ENCODE measurements around the gene KIF21A.

KIF21A gene

DNA sequence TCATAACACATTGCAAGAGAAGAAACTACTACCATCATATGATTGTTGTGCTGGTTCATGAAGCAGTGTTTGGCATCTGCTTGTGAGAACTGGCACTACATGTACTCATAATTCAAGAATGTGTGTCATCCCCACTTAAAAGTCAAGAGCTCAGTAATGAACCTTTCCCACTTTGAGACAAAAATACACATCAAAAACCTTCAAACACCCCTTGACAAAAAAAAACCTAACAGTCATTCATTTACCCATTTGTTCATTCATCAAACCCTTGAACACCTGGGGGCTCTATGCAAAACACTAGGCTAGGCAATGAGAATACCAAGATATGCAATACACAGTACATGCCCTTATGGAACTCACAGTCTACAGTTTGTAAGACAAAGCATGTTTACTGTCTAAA is 40.0 kb downstream of the KIF21A start:
- Histone ChIP-seq H3K27me3 (ENCODE audit: insufficient read depth, low read length, poor library complexity) (no peaks in the 10 kb centered on the region), H3K23ac (ENCODE audit: low read length) (no peak overlapping the region), H3K9ac (ENCODE audit: low read length) (no peak overlapping the region), H2BK5ac (ENCODE audit: low read length) (no peak overlapping the region), H3K4me2 (ENCODE audit: low read length) (no peak overlapping the region), H4K5ac (ENCODE audit: low read length) (no peak overlapping the region), H3K4me1 (ENCODE audit: control insufficient read depth, low read depth, low read length) (no peaks in the 10 kb centered on the region), H3K56ac (ENCODE audit: low read length) (no peak overlapping the region), H4K8ac (ENCODE audit: low read depth, low read length) (no peak overlapping the region), H3K18ac (ENCODE audit: low read length) (no peak overlapping the region), H3K4me3 (ENCODE audit: low read length) (no peak overlapping the region), H2BK15ac (replicated peaks; ENCODE audit: low read depth) (no peak overlapping the region), H2BK120ac (ENCODE audit: low read depth, low read length) (no peak overlapping the region), H3K36me3 (ENCODE audit: control insufficient read depth, insufficient read depth, low read length) (no peaks in the 10 kb centered on the region), H3K79me1 (ENCODE audit: low read length) (peaks cover 1% of the 10 kb centered on the region), H2AK5ac (ENCODE audit: low read length) (no peak overlapping the region), H3K4ac (ENCODE audit: low read depth, low read length) (no peak overlapping the region), H3K79me2 (ENCODE audit: control insufficient read depth, insufficient read depth, low read length) (no peaks in the 10 kb centered on the region), H3K27ac (ENCODE audit: low read depth, low read length) (no peak overlapping the region)
- DNase-seq = no peak

DNA sequence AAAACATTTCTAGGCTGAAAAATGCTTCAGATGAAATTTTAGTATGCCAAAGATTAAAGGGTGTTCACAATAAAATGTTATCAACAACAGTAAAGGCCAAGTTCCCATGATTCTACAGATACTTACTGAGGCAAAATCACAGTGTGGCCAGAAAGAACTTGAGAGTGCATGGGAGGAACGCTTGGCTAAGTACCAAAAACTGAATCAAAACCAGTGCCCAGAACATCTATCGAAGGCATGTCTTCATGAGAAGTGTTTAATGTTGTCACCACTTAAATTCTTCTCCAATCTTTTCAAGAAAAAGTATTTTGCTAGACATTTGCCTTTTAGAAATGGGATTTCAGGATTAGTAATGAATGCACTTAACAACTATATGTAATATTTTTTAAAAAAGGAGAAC is 41.5 kb downstream of the KIF21A start:
- Histone ChIP-seq H2BK5ac (ENCODE audit: low read length) (no peak overlapping the region), H3K18ac (ENCODE audit: low read length) (no peak overlapping the region), H3K9ac (ENCODE audit: low read length) (no peak overlapping the region), H2BK15ac (replicated peaks; ENCODE audit: low read depth) (no peak overlapping the region), H3K4me1 (ENCODE audit: control insufficient read depth, low read depth, low read length) (no peaks in the 10 kb centered on the region), H3K4ac (ENCODE audit: low read depth, low read length) (no peak overlapping the region), H3K79me2 (ENCODE audit: control insufficient read depth, insufficient read depth, low read length) (no peaks in the 10 kb centered on the region), H3K23ac (ENCODE audit: low read length) (no peak overlapping the region), H2BK120ac (ENCODE audit: low read depth, low read length) (no peak overlapping the region), H3K4me2 (ENCODE audit: low read length) (no peak overlapping the region), H2AK5ac (ENCODE audit: low read length) (no peak overlapping the region), H3K27ac (ENCODE audit: low read depth, low read length) (no peak overlapping the region), H3K36me3 (ENCODE audit: control insufficient read depth, insufficient read depth, low read length) (no peaks in the 10 kb centered on the region), H3K79me1 (ENCODE audit: low read length) (peaks cover 1% of the 10 kb centered on the region), H3K4me3 (ENCODE audit: low read length) (no peak overlapping the region), H4K8ac (ENCODE audit: low read depth, low read length) (no peak overlapping the region), H4K5ac (ENCODE audit: low read length) (no peak overlapping the region), H3K27me3 (ENCODE audit: insufficient read depth, low read length, poor library complexity) (no peaks in the 10 kb centered on the region), H3K56ac (ENCODE audit: low read length) (no peak overlapping the region)
- no CpG with 5 or more reads among the region's 2 CpGs for WGBS (ENCODE audit: extremely low coverage, insufficient coverage, low lambda C conversion rate)
- no peak for DNase-seq

DNA sequence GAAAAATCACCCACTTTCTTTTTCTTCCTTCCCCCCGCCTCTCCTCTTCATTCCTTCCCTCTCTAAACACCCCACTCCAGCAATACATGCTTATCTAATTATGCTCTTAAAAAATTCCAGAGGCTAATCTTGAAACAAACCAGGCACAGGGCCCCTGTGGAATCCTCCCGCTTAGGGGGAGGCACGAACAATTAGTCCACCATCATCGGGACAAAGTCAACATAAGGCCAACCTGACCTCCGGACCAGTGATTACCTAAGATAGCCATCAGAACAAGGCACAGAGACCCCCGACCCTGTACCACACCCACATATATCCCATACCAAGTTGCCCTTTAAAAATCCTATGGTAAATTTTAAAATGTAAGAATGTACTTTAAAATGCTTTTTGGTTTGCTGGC is 47.1 kb downstream of the KIF21A start:
- H2BK5ac ChIP-seq (ENCODE audit: low read length) = no peak overlapping the region
- no peak overlapping the region for H4K5ac ChIP-seq (ENCODE audit: low read length)
- H2BK15ac ChIP-seq (replicated peaks; ENCODE audit: low read depth) = no peak overlapping the region
- H4K8ac ChIP-seq (ENCODE audit: low read depth, low read length) = no peak overlapping the region
- no peak overlapping the region for H2AK5ac ChIP-seq (ENCODE audit: low read length)
- H3K27me3 ChIP-seq (ENCODE audit: insufficient read depth, low read length, poor library complexity) = no peaks in the 10 kb centered on the region
- no peak overlapping the region for H3K4ac ChIP-seq (ENCODE audit: low read depth, low read length)
- no peak overlapping the region for H3K56ac ChIP-seq (ENCODE audit: low read length)
- no peak overlapping the region for H3K23ac ChIP-seq (ENCODE audit: low read length)
- no peak overlapping the region for H3K27ac ChIP-seq (ENCODE audit: low read depth, low read length)
- no peaks in the 10 kb centered on the region for H3K79me2 ChIP-seq (ENCODE audit: control insufficient read depth, insufficient read depth, low read length)
- no peak overlapping the region for H3K18ac ChIP-seq (ENCODE audit: low read length)
- DNase-seq = no peak
- H2BK120ac ChIP-seq (ENCODE audit: low read depth, low read length) = no peak overlapping the region
- H3K4me3 ChIP-seq (ENCODE audit: low read length) = no peak overlapping the region
- H3K79me1 ChIP-seq (ENCODE audit: low read length) = no peaks in the 10 kb centered on the region
- no peak overlapping the region for H3K4me2 ChIP-seq (ENCODE audit: low read length)
- H3K9ac ChIP-seq (ENCODE audit: low read length) = no peak overlapping the region
- 100% methylated on average over 1 of the region's 6 CpGs for WGBS (ENCODE audit: extremely low coverage, insufficient coverage, low lambda C conversion rate)
- peaks cover 11% of the 10 kb centered on the region for H3K4me1 ChIP-seq (ENCODE audit: control insufficient read depth, low read depth, low read length)
- no peaks in the 10 kb centered on the region for H3K36me3 ChIP-seq (ENCODE audit: control insufficient read depth, insufficient read depth, low read length)

DNA sequence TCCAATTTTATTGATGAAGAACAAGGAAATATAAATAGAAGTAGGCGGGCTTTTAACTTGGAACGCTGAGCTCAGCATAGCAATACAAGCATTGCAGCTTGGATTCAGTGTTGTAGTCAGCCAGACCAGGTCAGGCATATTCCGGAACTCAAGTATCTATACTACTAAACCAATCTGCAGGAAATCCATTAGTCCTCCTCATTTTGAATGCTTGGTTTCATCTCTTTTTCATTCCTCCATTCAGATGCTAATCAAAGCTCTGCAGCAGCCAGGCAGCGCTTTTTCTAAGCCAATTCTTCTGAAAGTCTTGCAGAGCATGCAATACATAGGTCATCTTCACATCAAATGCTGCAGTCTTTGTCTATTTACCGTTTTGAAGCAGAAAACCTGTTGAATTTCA is 49.0 kb downstream of the KIF21A start:
- Histone ChIP-seq H3K9ac (ENCODE audit: low read length) (no peak overlapping the region), H3K4me3 (ENCODE audit: low read length) (no peak overlapping the region), H3K4ac (ENCODE audit: low read depth, low read length) (no peak overlapping the region), H2AK5ac (ENCODE audit: low read length) (no peak overlapping the region), H3K18ac (ENCODE audit: low read length) (no peak overlapping the region), H2BK120ac (ENCODE audit: low read depth, low read length) (no peak overlapping the region), H3K27me3 (ENCODE audit: insufficient read depth, low read length, poor library complexity) (no peaks in the 10 kb centered on the region), H3K23ac (ENCODE audit: low read length) (no peak overlapping the region), H3K79me2 (ENCODE audit: control insufficient read depth, insufficient read depth, low read length) (no peaks in the 10 kb centered on the region), H2BK5ac (ENCODE audit: low read length) (no peak overlapping the region), H3K56ac (ENCODE audit: low read length) (no peak overlapping the region), H3K79me1 (ENCODE audit: low read length) (peaks cover 2% of the 10 kb centered on the region), H2BK15ac (replicated peaks; ENCODE audit: low read depth) (no peak overlapping the region), H4K5ac (ENCODE audit: low read length) (no peak overlapping the region), H3K4me2 (ENCODE audit: low read length) (no peak overlapping the region), H3K27ac (ENCODE audit: low read depth, low read length) (no peak overlapping the region), H3K36me3 (ENCODE audit: control insufficient read depth, insufficient read depth, low read length) (no peaks in the 10 kb centered on the region), H4K8ac (ENCODE audit: low read depth, low read length) (no peak overlapping the region), H3K4me1 (ENCODE audit: control insufficient read depth, low read depth, low read length) (peaks cover 11% of the 10 kb centered on the region)
- peak; percentile 30 for DNase-seq
- WGBS (ENCODE audit: extremely low coverage, insufficient coverage, low lambda C conversion rate) = no CpG with 5 or more reads among the region's 5 CpGs

DNA sequence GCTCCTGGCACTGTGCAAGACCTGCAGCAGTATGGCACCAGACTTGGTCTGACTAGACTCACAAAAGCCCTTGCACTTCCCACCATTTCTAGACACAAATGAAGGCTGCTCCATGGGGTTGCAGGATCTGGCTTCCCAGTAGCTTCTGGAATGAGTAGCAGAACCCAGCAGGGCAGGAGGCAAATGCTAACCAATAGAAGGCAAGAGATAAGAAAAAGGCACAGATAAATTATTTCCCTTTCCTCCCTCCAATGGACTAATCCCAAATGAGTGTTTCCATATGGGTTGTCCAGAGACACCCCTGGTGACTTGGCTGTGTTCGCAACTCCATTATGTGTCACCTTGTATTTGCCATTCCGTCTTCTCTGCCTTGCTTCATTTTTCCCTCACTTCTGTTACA is 49.7 kb downstream of the KIF21A start:
- Histone ChIP-seq H2BK15ac (replicated peaks; ENCODE audit: low read depth) (no peak overlapping the region), H3K27ac (ENCODE audit: low read depth, low read length) (no peak overlapping the region), H3K56ac (ENCODE audit: low read length) (no peak overlapping the region), H4K5ac (ENCODE audit: low read length) (no peak overlapping the region), H3K23ac (ENCODE audit: low read length) (no peak overlapping the region), H3K4me2 (ENCODE audit: low read length) (no peak overlapping the region), H2AK5ac (ENCODE audit: low read length) (no peak overlapping the region), H4K8ac (ENCODE audit: low read depth, low read length) (no peak overlapping the region), H2BK5ac (ENCODE audit: low read length) (no peak overlapping the region), H3K4ac (ENCODE audit: low read depth, low read length) (no peak overlapping the region), H3K79me1 (ENCODE audit: low read length) (peaks cover 2% of the 10 kb centered on the region), H3K4me3 (ENCODE audit: low read length) (no peak overlapping the region), H3K36me3 (ENCODE audit: control insufficient read depth, insufficient read depth, low read length) (no peaks in the 10 kb centered on the region), H3K4me1 (ENCODE audit: control insufficient read depth, low read depth, low read length) (peaks cover 11% of the 10 kb centered on the region), H2BK120ac (ENCODE audit: low read depth, low read length) (no peak overlapping the region), H3K79me2 (ENCODE audit: control insufficient read depth, insufficient read depth, low read length) (no peaks in the 10 kb centered on the region), H3K27me3 (ENCODE audit: insufficient read depth, low read length, poor library complexity) (no peaks in the 10 kb centered on the region), H3K18ac (ENCODE audit: low read length) (no peak overlapping the region), H3K9ac (ENCODE audit: low read length) (no peak overlapping the region)
- peak; percentile 41 for DNase-seq
- WGBS (ENCODE audit: extremely low coverage, insufficient coverage, low lambda C conversion rate) = no CpG with 5 or more reads among the region's 2 CpGs

DNA sequence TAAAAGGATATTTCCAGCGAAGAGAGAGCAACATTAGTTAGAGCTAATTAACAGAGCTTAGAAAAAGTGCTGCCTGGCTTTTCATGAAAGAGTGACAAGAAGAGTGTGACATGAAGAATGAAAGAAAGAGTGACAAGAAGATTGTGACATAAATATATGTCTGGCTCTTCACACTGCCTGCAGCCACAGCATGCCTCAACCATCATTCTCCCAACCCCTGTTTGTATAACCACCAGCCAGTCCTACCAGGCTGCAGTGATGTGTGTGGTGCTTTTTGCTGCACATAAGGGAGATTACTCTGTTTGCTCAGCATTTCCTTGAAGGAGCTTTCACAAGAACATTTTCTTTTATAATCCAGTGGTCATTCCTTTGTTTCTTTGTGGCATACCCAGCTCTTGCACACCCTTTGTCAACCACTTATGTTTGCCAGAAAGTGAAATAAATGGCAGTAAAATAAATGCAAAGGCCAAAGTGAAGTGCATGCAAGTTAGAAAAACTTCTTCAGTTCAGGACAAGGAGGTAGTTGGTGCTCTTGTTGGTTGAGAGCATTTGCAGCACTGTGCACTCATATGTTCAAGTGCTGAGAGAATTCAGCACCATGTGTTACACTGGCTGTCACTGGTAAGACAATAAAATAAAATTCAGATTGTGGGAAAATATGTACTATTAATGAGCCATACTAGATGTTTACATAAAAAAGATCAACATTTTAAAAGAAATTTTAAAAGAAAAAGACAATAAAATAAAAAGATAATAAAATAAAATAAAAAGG is 50.6 kb downstream of the KIF21A start:
- H4K5ac ChIP-seq (ENCODE audit: low read length) = no peak overlapping the region
- H3K23ac ChIP-seq (ENCODE audit: low read length) = no peak overlapping the region
- no peak overlapping the region for H3K18ac ChIP-seq (ENCODE audit: low read length)
- no peak overlapping the region for H3K9ac ChIP-seq (ENCODE audit: low read length)
- no peak overlapping the region for H3K4me2 ChIP-seq (ENCODE audit: low read length)
- no peak overlapping the region for H4K8ac ChIP-seq (ENCODE audit: low read depth, low read length)
- H3K79me2 ChIP-seq (ENCODE audit: control insufficient read depth, insufficient read depth, low read length) = no peaks in the 10 kb centered on the region
- H3K4me1 ChIP-seq (ENCODE audit: control insufficient read depth, low read depth, low read length) = peaks cover 11% of the 10 kb centered on the region
- no peak for DNase-seq
- no CpG with 5 or more reads among the region's 1 CpG for WGBS (ENCODE audit: extremely low coverage, insufficient coverage, low lambda C conversion rate)
- no peak overlapping the region for H2BK120ac ChIP-seq (ENCODE audit: low read depth, low read length)
- no peak overlapping the region for H2BK5ac ChIP-seq (ENCODE audit: low read length)
- no peak overlapping the region for H3K4me3 ChIP-seq (ENCODE audit: low read length)
- no peaks in the 10 kb centered on the region for H3K27me3 ChIP-seq (ENCODE audit: insufficient read depth, low read length, poor library complexity)
- H2AK5ac ChIP-seq (ENCODE audit: low read length) = no peak overlapping the region
- H3K79me1 ChIP-seq (ENCODE audit: low read length) = peaks cover 2% of the 10 kb centered on the region
- no peak overlapping the region for H3K56ac ChIP-seq (ENCODE audit: low read length)
- no peak overlapping the region for H3K4ac ChIP-seq (ENCODE audit: low read depth, low read length)
- no peak overlapping the region for H3K27ac ChIP-seq (ENCODE audit: low read depth, low read length)
- no peak overlapping the region for H2BK15ac ChIP-seq (replicated peaks; ENCODE audit: low read depth)
- H3K36me3 ChIP-seq (ENCODE audit: control insufficient read depth, insufficient read depth, low read length) = no peaks in the 10 kb centered on the region
